HG02610 (cell line): ENCODE measurements around the gene ZFP82.

Source experiments
- ATAC-seq: cut with Tn5 transposase; IDR thresholded peaks from one replicate; pipeline ENCODE4 v1.9.1; 2021; ENCODE audit warnings: mild to moderate bottlenecking, moderate library complexity; ENCODE audit not compliant: unreplicated experiment

ZFP82 gene

GRCh38 chr19:36373638-36374156 is 44.7 kb downstream of the ZFP82 start:
- no peak for ATAC-seq

GRCh38 chr19:36371886-36372285 is 46.6 kb downstream of the ZFP82 start:
- ATAC-seq, result no peak

- no peak for ATAC-seq
Measured at GRCh38 chr19:36363845-36364244, 54.6 kb downstream of the ZFP82 start.
